ENCODE results near the gene ZFX. TPM values are rescaled to one million over a fixed set of nuclear protein-coding genes. Genes with fewer than 3 reads are reported as not detected.

Gene ZFX
- total and polyA plus RNA-seq, 2 of the 8 experiments (the other 6 are each of a cell fraction or from before 2014, with no cell fraction given) = 2.8 to 22.0 TPM

GRCh38 chrX:24147165-24147564 lies 2.4 kb upstream of the ZFX start:
- H3K23ac ChIP-seq (ENCODE audit: insufficient read length) = no peak overlapping the region
- H3K9ac ChIP-seq (replicated peaks in 1 of 4; ENCODE audit: extremely low read depth in 1 of 4, low read depth in 3 of 4, low read length in 3 of 4) = no peak overlapping the region
- H3K27ac ChIP-seq (ENCODE audit: low read depth, low read length) = no peak overlapping the region
- no peak overlapping the region for H3K4ac ChIP-seq (replicated peaks; ENCODE audit: insufficient read length, low read depth, low read length)
- no peaks in the 10 kb centered on the region for H3K36me3 ChIP-seq (ENCODE audit: control insufficient read depth in 2 of 4, insufficient read depth in 4 of 4, low read length in 3 of 4)
- H3K23me2 ChIP-seq (ENCODE audit: low read depth, low read length) = peaks cover 4% of the 10 kb centered on the region; the same call in 1 of the 2 replicates
- no peaks in the 10 kb centered on the region for H4K20me1 ChIP-seq (replicated peaks in 1 of 2; ENCODE audit: control insufficient read depth in 1 of 2, insufficient read depth in 2 of 2, low read length in 2 of 2)
- no peak overlapping the region for H2AFZ ChIP-seq (ENCODE audit: low read length)
- H2AK5ac ChIP-seq (ENCODE audit: low read depth, low read length) = no peak overlapping the region
- no peak for TF ChIP-seq ASH2L (IDR thresholded peaks at IDR 0.05; ENCODE audit: low read length)
- no peak for TF ChIP-seq ZNF274 (IDR thresholded peaks at IDR 0.05; ENCODE audit: borderline replicate concordance, extremely low read depth, low read length)
- no peak for TF ChIP-seq JUN (IDR thresholded peaks at IDR 0.05; ENCODE audit: low read depth, low read length)
- TF ChIP-seq TBP (IDR thresholded peaks at IDR 0.05; ENCODE audit: low read depth, low read length) = no peak
- TF ChIP-seq E2F6 (IDR thresholded peaks at IDR 0.05) = no peak
- ChIA-PET POLR2A (ENCODE audit: partially characterized antibody) (no interaction called here), CTCF (ENCODE audit: partially characterized antibody) (no interaction called here)
- DNase-seq (ENCODE audit: low read depth in 1 of 2, low spot score in 2 of 2) = no peak
- H2BK15ac ChIP-seq (ENCODE audit: low read length) = no peak overlapping the region
- H3K18ac ChIP-seq (ENCODE audit: extremely low read depth, low read length) = no peak overlapping the region
- H2BK5ac ChIP-seq (ENCODE audit: low read depth, low read length) = no peak overlapping the region
- H3K4me1 ChIP-seq (replicated peaks in 1 of 4; ENCODE audit: control insufficient read depth in 3 of 4, insufficient read depth in 4 of 4, low read length in 3 of 4) = peaks cover 0 to 3% (median 2%) of the 10 kb centered on the region in 4 experiments; a peak in 2 of 7 replicates
- no peak overlapping the region for H4K5ac ChIP-seq (ENCODE audit: insufficient read length, low read depth, low read length)
- H3K56ac ChIP-seq (replicated peaks; ENCODE audit: insufficient read length, low read depth, low read length) = no peak overlapping the region
- no peaks in the 10 kb centered on the region for H3K79me1 ChIP-seq (ENCODE audit: low read depth, low read length)
- no peak for FAIRE-seq
- no peak overlapping the region for H4K8ac ChIP-seq (ENCODE audit: extremely low read depth, insufficient read depth, low read length)
- H2BK120ac ChIP-seq (replicated peaks; ENCODE audit: low read depth, low read length) = no peak overlapping the region
- H3K14ac ChIP-seq (ENCODE audit: insufficient read length) = no peak overlapping the region
- H3K27me3 ChIP-seq (replicated peaks in 1 of 4; ENCODE audit: control insufficient read depth in 3 of 4, extremely low read depth in 1 of 4, insufficient read depth in 3 of 4, low read length in 3 of 4) = no peaks in the 10 kb centered on the region
- H2BK20ac ChIP-seq (ENCODE audit: low read length) = no peak overlapping the region
- H2BK12ac ChIP-seq (ENCODE audit: low read depth, low read length) = no peak overlapping the region
- no peak overlapping the region for H3K4me2 ChIP-seq (ENCODE audit: insufficient read depth in 1 of 2, low read depth in 2 of 2, low read length in 2 of 2)
- H3K4me3 ChIP-seq (ENCODE audit: extremely low read depth in 1 of 4, insufficient read depth in 2 of 4, low read depth in 3 of 4, low read length in 4 of 4) = no peak overlapping the region
- no peaks in the 10 kb centered on the region for H3K9me3 ChIP-seq (ENCODE audit: insufficient read depth in 2 of 2, low read depth in 1 of 2, low read length in 1 of 2)
- peaks cover 0 to 14% of the 10 kb centered on the region in 2 experiments; a peak in 3 of 4 replicates for H3K79me2 ChIP-seq (ENCODE audit: control insufficient read depth in 1 of 2, insufficient read depth in 2 of 2, low read length in 2 of 2)
- no peak overlapping the region for H4K91ac ChIP-seq (replicated peaks; ENCODE audit: insufficient read length, low read length)

All from H1 (cell line).